Measurements from ENCODE around the gene PAX4. TPM values are rescaled to one million over a fixed set of nuclear protein-coding genes. Genes with fewer than 3 reads are reported as not detected.

Gene PAX4, protein sequence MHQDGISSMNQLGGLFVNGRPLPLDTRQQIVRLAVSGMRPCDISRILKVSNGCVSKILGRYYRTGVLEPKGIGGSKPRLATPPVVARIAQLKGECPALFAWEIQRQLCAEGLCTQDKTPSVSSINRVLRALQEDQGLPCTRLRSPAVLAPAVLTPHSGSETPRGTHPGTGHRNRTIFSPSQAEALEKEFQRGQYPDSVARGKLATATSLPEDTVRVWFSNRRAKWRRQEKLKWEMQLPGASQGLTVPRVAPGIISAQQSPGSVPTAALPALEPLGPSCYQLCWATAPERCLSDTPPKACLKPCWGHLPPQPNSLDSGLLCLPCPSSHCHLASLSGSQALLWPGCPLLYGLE
- not detected in 2 replicates for total RNA-seq

GRCh38 chr7:127618042-127618441 lies at the start of gene PAX4:
Gene PAX4, minus strand, starts transcription at chr7:127618142. Its CDS starts 2,214 bp downstream, at chr7:127615928.

GRCh38 chr7:127651556-127652332 lies 33.8 kb upstream of the PAX4 start, which contains the start of gene SND1:
Gene SND1, plus strand, starts transcription at chr7:127652194. Its CDS starts 180 bp downstream, at chr7:127652374.

GRCh38 chr7:127588019-127588696 lies 29.8 kb downstream of the PAX4 start, which contains the start of gene ARF5:
Gene ARF5, plus strand, starts transcription at chr7:127588411. Its CDS starts 88 bp downstream, at chr7:127588499.

GRCh38 chr7:127585044-127585953 lies 32.6 kb downstream of the PAX4 start, which contains the start of gene GCC1:
Gene GCC1, minus strand, starts transcription at chr7:127585596. Its CDS starts 414 bp downstream, at chr7:127585182.

Other genes with a start within 250 kb of the PAX4 start
- gene ZNF800, start 225.4 kb downstream of the PAX4 start, total RNA-seq: 12.5 and 19.2 TPM in 2 replicates
- gene GCC1, start 32.5 kb downstream of the PAX4 start, total RNA-seq: 28.1 and 29.1 TPM in 2 replicates
- gene ARF5, start 29.7 kb downstream of the PAX4 start, total RNA-seq: 64.4 and 89.1 TPM in 2 replicates
- gene FSCN3, start 24.4 kb downstream of the PAX4 start, total RNA-seq: 0.30 and 0.46 TPM in 2 replicates
- gene SND1, start 34.1 kb upstream of the PAX4 start, total RNA-seq: 231 and 302 TPM in 2 replicates

All from smooth muscle cell of the umbilical artery (primary cell).